ENCODE measurements around the gene TMEM174.
A peak's percentile ranks its signal among the peaks of the same experiment; 100 is the strongest.

TMEM174 gene

DNA sequence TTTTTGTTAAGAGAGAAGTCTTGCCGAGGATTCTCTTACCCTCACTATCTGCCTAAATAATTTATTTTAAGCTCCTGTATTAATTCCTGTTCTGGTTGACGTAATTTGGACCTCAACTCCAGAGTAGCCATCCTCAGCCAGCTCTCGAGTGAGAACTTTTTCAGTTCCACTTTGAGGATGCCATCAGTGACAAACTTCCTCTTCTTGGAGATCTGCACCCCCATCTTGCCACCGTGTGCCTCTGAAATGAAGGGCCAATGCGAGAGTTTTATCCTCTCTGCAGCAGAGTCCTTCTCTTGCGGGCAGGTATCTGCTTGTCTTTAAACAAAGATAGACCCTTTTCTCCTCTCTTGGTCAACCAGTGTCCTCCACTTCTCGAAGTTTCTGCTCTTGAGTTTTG, 19.5 kb upstream of the TMEM174 start:
- DNase-seq (ENCODE audit: low spot score): no peak

- DNase-seq (ENCODE audit: low spot score): no peak
These were observed 18.6 kb upstream of the TMEM174 start for GRCh38 chr5:73154208-73155006.

- no peak for DNase-seq (ENCODE audit: low spot score)
These were observed 17.4 kb upstream of the TMEM174 start for GRCh38 chr5:73155271-73156222.

DNA sequence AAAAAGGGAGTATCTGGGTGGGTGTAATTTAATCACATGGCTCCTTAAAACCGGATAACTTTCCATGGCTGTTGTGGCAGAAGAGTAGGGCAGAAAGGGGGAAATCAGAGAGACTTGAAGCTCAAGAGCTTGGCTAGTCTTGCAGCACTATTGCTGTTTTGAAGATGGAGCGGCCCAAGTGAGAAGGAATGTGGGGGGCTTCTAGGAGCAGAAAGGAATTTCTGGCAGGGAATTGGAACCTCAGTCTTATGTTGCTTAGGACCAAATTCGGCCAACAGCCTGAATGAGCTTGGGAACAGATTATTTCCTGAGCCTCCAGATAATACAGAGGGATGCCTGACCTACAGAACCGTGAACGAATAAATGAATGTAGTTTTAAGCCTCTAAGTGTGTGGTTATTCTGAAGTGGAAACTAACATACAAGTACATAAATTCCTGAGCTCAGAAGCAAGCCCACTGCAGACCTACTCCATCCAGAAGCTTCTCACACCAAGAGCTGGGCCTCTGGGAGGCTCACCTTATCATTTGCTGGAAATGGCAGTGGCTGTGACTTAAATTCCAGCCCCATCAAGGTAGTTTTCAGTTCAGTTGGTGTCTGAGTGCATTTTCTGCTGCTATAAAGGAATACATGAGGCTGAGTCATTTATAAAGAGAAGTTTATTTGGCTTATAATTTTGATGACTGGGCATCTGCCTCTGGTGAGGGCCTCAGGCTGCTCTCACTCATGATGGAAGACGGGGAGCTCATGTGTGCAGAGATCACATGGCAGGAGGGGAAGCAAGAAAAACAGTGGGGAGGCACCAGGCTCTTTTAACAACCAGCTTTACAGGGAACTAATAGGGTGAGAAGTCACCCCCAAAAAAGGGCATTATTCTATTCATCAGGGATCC, 15.3 kb upstream of the TMEM174 start:
- no peak for DNase-seq (ENCODE audit: low spot score)

GRCh38 chr5:73158313-73158712, 14.7 kb upstream of the TMEM174 start:
- no peak for DNase-seq (ENCODE audit: low spot score)

DNA sequence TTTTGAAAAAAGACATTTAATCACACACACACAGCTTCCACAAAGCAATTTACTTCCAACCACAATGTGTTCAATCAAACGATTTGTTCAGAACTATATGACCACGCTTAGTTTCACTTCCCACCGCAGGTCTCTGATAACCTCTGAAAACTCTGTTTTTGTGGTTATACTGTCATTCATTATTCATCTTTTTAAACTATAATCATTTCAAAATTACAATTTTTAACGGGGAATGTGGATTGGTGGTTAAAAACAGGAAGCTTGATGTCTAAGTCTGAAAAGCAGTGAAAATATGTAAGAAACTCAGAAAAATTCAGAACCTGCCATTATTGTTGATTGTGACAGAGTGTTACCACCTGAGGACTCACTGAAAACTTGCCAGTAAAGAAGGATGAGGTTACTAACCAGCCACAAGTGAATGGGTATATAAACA, 12.7 kb upstream of the TMEM174 start:
- no peak for DNase-seq (ENCODE audit: low spot score)

GRCh38 chr5:73170522-73170921, 2.5 kb upstream of the TMEM174 start:
- DNase-seq (ENCODE audit: low spot score): no peak

DNA sequence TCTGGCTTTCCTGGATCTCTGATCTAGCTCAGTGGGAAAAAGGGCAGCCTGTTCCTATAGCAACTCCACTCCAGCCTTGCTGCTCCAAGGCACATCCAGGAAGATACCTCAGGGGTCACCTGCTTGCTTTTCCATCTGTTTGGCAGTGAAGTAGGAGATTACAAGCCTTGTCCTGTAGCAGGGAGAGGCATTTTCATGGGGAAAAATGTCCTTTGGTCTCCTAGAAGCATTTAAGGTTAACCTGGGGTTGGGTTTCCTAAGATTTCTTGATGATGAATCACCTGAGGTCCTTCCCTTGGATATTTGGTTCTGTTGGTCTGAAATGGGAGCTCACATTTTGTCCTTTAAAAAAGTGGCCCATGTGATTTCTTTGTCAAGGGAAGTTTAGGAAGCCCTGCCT, 1.5 kb upstream of the TMEM174 start:
- DNase-seq (ENCODE audit: low spot score): no peak

DNA sequence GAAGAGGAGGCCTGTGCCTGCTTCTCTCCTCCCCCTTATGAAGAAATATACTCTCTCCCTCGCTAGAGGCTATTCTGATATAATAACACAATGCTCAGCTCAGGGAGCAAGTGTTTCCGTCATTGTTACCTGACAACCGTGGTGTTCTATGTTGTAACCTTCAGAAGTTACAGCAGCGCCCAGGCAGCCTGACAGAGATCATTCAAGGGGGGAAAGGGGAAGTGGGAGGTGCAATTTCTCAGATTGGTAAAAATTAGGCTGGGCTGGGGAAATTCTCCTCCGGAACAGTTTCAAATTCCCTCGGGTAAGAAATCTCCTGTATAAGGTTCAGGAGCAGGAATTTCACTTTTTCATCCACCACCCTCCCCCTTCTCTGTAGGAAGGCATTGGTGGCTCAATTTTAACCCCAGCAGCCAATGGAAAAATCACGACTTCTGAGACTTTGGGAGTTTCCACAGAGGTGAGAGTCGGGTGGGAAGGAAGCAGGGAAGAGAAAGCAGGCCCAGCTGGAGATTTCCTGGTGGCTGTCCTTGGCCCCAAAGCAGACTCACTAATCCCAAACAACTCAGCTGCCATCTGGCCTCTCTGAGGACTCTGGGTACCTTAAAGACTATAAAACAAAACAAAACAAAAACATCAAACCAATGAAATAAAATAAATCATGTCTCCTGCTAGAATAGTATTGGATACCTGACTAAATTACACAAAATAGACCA, 1.3 kb downstream of the TMEM174 start:
- DNase-seq (ENCODE audit: low spot score): no peak

DNA sequence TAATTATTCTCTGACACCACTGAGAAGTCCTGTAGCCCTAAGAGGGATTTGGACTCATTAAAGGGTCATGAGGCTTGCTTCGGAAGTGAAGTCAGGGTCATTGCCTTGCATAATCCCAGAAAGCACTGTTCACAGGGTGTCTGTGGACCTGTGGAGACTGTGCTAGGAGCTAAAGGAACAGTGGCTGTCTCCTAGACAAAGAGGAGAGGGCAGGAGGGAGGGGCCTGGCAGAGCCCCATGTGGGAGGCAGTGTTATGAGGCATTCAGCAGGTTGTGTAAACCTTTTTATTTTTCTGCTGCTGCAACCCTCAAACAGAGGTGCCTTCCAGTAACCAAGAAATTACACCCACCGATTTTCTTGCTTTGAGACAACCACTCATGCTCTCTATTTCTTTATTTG, 3.3 kb downstream of the TMEM174 start:
- no peak for DNase-seq (ENCODE audit: low spot score)

DNA sequence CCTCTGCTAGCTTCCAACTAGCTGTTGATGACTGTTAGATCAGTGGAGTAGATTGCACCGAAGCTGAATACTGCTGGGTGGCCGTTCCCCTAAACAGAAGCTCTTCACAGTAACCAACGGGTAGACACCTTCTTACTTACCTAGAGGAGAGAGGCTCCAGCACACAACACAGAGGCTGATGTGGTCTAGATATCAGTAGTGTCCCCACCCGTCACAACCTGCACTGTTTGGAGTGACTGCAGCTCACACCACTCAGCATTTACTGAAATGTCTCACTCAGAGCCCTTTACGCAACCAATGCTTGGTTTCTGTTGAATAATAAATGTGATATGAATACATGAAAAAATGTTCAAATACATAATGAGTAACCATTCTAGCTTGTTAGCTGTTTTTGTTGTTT, 5.3 kb downstream of the TMEM174 start:
- DNase-seq (ENCODE audit: low spot score): no peak

GRCh38 chr5:73179730-73180129, 6.7 kb downstream of the TMEM174 start:
- no peak for DNase-seq (ENCODE audit: low spot score)

DNA sequence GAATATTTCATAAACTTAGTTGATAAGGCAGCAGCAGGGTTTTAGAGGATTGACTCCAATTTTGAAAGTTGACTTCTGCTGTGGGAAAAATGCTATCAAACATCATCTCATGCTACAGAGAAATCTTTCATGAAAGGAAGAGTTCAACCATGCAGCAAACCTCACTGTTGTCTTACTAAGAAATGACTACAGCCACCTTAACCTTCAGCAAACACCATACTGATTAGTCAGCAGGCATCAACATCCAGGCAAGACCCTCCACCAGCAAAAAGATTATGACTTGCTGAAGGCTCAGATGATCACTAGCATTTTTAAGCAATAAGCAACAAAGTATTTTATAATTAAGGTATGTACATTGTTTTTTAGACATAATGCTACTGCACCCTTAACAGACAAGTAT, 7.6 kb downstream of the TMEM174 start:
- DNase-seq (ENCODE audit: low spot score): no peak

DNA sequence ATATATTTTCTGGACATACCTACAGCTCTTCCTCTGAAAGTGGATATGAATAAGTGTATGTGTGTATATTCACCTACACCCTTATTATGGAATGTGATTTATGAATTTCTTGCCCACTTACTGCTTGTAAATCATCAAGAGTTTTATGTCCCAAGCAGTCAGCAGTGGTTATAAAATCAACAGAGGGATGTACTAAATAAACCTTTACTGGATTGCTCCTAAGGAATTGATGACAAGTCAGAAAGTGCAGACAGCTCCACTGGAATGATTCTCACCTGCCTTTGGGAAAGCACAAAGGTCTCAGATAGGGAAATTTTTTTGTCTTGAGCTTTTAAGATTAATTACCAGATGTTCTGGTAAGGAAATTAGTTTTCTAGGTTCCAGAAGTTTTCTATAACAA, 9.3 kb downstream of the TMEM174 start:
- DNase-seq (ENCODE audit: low spot score): no peak

DNA sequence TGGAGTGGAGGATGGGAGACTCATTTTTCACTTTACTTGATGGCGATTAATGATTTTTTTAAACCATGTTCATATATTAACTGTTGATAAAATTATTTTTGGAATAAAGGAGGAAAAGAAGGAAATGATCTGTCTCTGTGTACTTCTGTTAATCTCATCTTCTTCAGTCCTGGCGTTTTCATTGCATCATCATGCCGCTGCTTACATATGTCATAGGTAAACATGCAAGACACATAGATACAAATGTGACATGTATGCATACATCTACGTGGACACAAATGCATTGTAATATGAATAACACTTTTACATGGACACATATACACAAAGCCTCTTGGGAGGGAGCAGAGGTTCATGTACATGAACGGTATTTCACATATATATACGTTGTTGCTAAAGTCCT, 10.0 kb downstream of the TMEM174 start:
- DNase-seq (ENCODE audit: low spot score): no peak

DNA sequence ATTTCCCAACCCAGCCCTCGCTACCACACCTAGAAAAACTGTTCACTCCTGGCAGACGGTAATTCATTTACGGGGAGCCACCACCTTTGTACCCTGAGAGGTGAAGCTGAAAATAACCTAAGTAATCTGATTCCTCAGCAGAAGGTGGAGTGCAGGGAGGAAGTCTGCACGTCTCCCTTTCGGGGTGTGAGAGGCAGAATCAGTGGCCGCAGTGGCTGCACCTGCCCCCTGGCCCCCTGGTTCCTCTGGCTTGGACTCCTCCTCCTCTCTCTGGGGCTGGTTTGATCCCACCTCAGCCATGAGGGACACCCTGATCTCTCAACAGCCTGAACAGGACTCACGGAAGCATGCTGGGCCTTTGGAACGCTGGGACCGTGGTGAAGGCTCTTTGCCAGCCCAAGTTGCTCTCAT, 10.5 kb downstream of the TMEM174 start:
- DNase-seq (ENCODE audit: low spot score): no peak

- peak; percentile 56 for DNase-seq (ENCODE audit: low spot score)
These were observed 14.0 kb downstream of the TMEM174 start for GRCh38 chr5:73186976-73187375.

GRCh38 chr5:73188764-73189531, 16.0 kb downstream of the TMEM174 start:
- peak; percentile 71 for DNase-seq (ENCODE audit: low spot score)

- DNase-seq (ENCODE audit: low spot score): peak; percentile 82
These were observed 16.9 kb downstream of the TMEM174 start for GRCh38 chr5:73189871-73190376.

DNA sequence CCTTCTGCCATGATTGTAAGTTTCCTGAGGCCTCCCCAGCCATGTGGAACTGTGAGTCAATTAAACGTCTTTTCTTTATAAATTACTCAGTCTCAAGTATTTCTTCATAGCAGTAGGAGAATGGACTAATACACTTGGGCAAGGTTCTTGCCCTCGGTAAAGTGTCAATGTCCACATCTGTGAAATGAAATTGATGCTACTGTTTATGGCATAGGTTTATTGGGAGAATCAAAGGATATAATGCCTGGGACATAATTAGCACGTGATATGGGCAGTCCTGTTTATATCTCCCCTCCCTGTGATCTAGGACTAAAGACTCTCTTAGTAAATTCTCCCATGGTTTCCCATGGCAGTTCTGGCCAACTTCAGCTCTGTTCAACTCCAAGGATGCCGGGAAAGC, 19.4 kb downstream of the TMEM174 start:
- DNase-seq (ENCODE audit: low spot score): no peak

Data from AG20443 (cell line).